ENCODE results near the gene IL36B. TPM values are rescaled to one million over a fixed set of nuclear protein-coding genes. Genes with fewer than 3 reads are reported as not detected.

The IL36B gene
- total and polyA plus RNA-seq, 8 donors = not detected

GRCh38 chr2:113076954-113077669 is 24.4 kb upstream of the IL36B start:
- Histone ChIP-seq H3K4me3 (no peak overlapping the region), H3K27me3 (no peaks in the 10 kb centered on the region), H3K36me3 (no peaks in the 10 kb centered on the region), H3K9me3 (no peaks in the 10 kb centered on the region), H3K4me1 (peaks cover 11 to 22% (median 19%) of the 10 kb centered on the region in 4 donors), H3K27ac (peak overlapping the region in 3 of 5 donors; percentile 3 to 94 (median 84))
- peak in 1 of 2 donors; percentile 60 for DNase-seq
- no peak for TF ChIP-seq POLR2AphosphoS5 (IDR thresholded peaks at IDR 0.05)
- no peak for TF ChIP-seq CTCF (IDR thresholded peaks at IDR 0.05)
- TF ChIP-seq POLR2A (IDR thresholded peaks at IDR 0.05) = no peak
- no peak for TF ChIP-seq EP300 (IDR thresholded peaks at IDR 0.05)
- WGBS, 5 donors = 20 to 46% (median 37%) methylated on average over 3 of the region's 3 CpGs
- intact Hi-C loops (cut with DNase I; ENCODE audit: low total_unique reads) = no loop called here

DNA sequence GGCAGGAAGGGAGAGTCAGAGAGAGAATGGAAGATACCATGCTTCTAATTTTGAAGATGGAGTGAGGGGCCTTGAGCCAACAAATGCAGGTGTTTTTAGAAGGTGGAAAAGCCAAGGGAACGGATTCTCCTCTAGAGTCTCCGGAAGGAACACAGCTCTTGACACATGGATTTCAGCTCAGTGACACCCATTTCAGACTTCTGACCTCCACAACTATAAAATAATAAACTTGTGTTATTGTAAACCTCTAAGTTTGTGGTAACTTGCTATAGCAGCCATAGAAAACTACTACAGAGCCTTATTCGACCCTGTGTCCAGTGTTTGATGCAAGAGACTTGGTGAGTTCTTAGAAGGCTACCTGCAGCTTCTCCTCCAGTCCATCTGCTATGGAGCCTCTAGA is 22.9 kb upstream of the IL36B start:
- Histone ChIP-seq H3K27me3 (no peaks in the 10 kb centered on the region), H3K27ac (no peak overlapping the region), H3K4me3 (no peak overlapping the region), H3K36me3 (no peaks in the 10 kb centered on the region), H3K4me1 (peaks cover 11 to 22% (median 19%) of the 10 kb centered on the region in 4 donors), H3K9me3 (no peaks in the 10 kb centered on the region)
- TF ChIP-seq CTCF (IDR thresholded peaks at IDR 0.05) = no peak
- TF ChIP-seq POLR2A (IDR thresholded peaks at IDR 0.05) = no peak
- no peak for TF ChIP-seq POLR2AphosphoS5 (IDR thresholded peaks at IDR 0.05)
- no peak for TF ChIP-seq EP300 (IDR thresholded peaks at IDR 0.05)
- no peak for DNase-seq
- WGBS, 5 donors = 82 to 95% (median 88%) methylated on average over 3 of the region's 3 CpGs
- intact Hi-C loops (cut with DNase I; ENCODE audit: low total_unique reads) = no loop called here

- Histone ChIP-seq H3K27ac (no peak overlapping the region), H3K9me3 (no peaks in the 10 kb centered on the region), H3K36me3 (no peaks in the 10 kb centered on the region), H3K27me3 (no peaks in the 10 kb centered on the region), H3K4me3 (no peak overlapping the region), H3K4me1 (peaks cover 11 to 21% (median 18%) of the 10 kb centered on the region in 4 donors)
- intact Hi-C loops (cut with DNase I; ENCODE audit: low total_unique reads) = no loop called here
- WGBS, 5 donors = 55 to 69% (median 56%) methylated on average over 4 to 5 of the region's 5 CpGs
- peak in 1 of 2 donors; percentile 37 for DNase-seq
- no peak for TF ChIP-seq POLR2AphosphoS5 (IDR thresholded peaks at IDR 0.05)
- TF ChIP-seq CTCF (IDR thresholded peaks at IDR 0.05) = no peak
- no peak for TF ChIP-seq EP300 (IDR thresholded peaks at IDR 0.05)
Measured at GRCh38 chr2:113075030-113075429, 22.4 kb upstream of the IL36B start.

DNA sequence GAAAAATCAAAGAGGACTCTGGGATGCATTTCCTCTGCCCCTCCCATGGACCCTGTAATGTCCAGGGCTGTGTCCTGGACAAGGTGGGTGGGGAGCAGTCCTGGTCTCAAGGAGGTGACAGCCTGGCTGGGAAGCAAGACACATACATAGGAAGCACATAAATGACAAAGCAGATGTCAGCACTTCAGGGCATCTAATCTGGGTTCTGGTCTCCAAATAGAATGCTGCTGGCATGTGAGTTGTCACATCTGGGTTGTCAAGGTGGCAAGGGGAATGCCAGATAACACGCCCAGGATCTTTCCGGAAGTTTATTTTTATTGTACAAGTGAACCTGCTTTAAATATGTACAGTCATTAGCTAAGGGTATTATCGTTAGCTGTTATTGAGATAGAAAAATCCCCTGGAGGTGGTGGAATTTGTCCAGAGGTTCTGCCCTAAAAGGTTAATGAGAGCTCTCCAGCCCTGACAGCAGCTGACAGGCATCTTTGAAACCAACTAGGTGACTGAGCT is 20.7 kb upstream of the IL36B start:
- TF ChIP-seq POLR2AphosphoS5 (IDR thresholded peaks at IDR 0.05) (no peak), POLR2A (IDR thresholded peaks at IDR 0.05) (no peak), EP300 (IDR thresholded peaks at IDR 0.05) (no peak), CTCF (IDR thresholded peaks at IDR 0.05) (no peak)
- Histone ChIP-seq H3K27ac (no peak overlapping the region), H3K9me3 (no peaks in the 10 kb centered on the region), H3K4me3 (no peak overlapping the region), H3K36me3 (no peaks in the 10 kb centered on the region), H3K4me1 (peaks cover 3 to 12% (median 5%) of the 10 kb centered on the region in 4 donors), H3K27me3 (no peaks in the 10 kb centered on the region)
- WGBS, 5 donors = 24 to 43% (median 35%) methylated on average over 3 of the region's 3 CpGs
- DNase-seq = peak in 1 of 2 donors; percentile 39
- intact Hi-C loops (cut with DNase I; ENCODE audit: low total_unique reads) = no loop called here
